DMS53 treated with DMSO at 0.1 percent for 48 hours (cell line): ENCODE data around the gene PBOV1.
"Not testable (repeated sequence)": the region's sequence is repeated elsewhere in the genome, so short reads cannot be mapped to it uniquely, and the experiment has no call there.

Experiments used
- DNase-seq: peaks from one replicate; lab custom pipeline; 2025; ENCODE audit not compliant: unreplicated experiment; lab: John Stamatoyannopoulos, UW

PBOV1 gene

GRCh38 chr6:138239774-138240173 is 21.5 kb upstream of the PBOV1 start:
- no peak for DNase-seq

GRCh38 chr6:138238368-138238767 is 20.1 kb upstream of the PBOV1 start:
- DNase-seq: no peak

- no peak for DNase-seq
Measured at GRCh38 chr6:138237463-138237862, 19.2 kb upstream of the PBOV1 start.

GRCh38 chr6:138235693-138236092 is 17.4 kb upstream of the PBOV1 start:
- DNase-seq: no peak

DNA sequence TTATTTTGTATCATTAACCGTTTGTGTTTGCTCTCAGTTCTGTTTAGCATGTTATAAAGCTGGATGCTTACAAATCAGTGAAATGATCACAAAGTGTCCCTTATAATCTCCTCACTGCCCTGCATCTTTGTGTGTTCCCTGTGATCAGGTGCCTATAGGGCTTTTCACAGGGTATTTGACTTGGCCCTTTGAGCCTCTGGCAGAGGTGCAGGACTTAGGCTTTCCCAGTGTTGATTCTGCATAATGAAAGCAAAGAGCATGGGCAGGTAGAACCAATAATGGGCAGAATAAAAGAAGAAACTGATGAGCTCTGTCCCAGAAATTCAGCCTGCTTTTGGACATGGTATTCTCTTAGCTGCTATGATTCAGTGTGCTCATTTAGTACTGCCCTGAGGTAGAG is 16.9 kb upstream of the PBOV1 start:
- no peak for DNase-seq

DNA sequence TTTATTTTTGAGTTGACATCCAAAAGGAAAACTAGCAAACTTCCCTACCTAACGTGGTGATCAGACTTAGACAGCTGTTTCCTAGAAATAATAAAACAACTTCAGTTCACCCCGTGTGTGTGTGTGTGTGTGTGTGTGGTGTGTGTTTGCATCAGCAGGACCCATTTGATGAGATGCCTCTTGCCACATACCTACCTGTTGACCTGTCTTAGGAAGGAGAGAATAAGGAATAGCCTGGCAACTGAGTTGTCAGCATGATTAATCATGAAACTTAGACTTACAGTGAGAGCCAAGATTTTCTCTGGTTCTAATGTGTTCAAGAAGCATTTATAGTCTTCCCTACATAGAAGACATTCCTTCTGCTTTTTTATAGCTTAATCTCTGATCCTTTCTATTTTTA is 16.1 kb upstream of the PBOV1 start:
- DNase-seq: no peak

- DNase-seq: peak; percentile 95
Measured at GRCh38 chr6:138231381-138231886, 13.1 kb upstream of the PBOV1 start.

GRCh38 chr6:138230759-138231380 is 12.6 kb upstream of the PBOV1 start:
- no peak for DNase-seq

- DNase-seq: no peak
Measured at GRCh38 chr6:138230221-138230620, 11.9 kb upstream of the PBOV1 start.

GRCh38 chr6:138229663-138230179 is 11.4 kb upstream of the PBOV1 start:
- DNase-seq: no peak

DNA sequence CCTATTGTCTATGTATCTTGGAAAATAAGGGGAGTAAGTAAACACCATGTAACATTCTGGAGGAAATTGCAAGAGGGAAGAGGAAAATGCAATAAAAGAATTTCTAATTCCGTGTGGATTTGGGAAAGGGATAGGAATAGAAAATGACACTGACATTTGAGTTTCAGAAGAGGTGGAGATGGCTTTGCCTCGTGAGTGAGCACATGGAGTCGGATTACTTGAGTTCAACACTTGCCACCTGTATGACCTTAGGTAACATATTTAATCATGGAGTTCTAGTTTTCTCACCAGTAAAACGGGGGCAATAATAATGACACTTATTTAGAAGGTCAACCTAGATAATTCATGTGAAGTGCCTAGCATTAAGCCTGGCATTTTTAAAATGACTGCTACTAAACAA is 10.8 kb upstream of the PBOV1 start:
- no peak for DNase-seq

DNA sequence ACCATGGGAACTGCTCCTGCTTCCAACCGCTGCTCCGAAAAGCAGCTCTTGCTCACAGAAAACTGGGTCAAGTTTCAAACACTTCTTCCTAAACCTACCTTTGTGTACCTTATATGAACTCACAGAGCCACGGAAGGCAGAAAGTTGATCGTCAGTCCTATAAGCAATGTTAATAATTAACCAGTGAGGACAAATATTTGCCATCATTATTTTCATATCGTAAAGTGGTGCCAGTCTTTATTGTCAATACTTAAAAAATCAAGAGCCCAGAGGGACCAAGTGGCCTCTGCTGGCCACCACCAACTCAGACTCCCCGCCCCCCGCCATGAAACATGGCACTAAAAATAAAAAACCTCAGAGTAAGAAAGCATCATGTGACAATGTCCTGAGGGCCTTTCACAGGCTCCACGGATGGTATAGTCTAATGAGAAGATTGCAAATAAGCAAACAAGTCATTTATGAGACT is 9.1 kb upstream of the PBOV1 start:
- DNase-seq: peak; percentile 96

GRCh38 chr6:138226700-138227315 is 8.5 kb upstream of the PBOV1 start:
- DNase-seq: no peak

GRCh38 chr6:138225953-138226352 is 7.7 kb upstream of the PBOV1 start:
- DNase-seq: no peak

DNA sequence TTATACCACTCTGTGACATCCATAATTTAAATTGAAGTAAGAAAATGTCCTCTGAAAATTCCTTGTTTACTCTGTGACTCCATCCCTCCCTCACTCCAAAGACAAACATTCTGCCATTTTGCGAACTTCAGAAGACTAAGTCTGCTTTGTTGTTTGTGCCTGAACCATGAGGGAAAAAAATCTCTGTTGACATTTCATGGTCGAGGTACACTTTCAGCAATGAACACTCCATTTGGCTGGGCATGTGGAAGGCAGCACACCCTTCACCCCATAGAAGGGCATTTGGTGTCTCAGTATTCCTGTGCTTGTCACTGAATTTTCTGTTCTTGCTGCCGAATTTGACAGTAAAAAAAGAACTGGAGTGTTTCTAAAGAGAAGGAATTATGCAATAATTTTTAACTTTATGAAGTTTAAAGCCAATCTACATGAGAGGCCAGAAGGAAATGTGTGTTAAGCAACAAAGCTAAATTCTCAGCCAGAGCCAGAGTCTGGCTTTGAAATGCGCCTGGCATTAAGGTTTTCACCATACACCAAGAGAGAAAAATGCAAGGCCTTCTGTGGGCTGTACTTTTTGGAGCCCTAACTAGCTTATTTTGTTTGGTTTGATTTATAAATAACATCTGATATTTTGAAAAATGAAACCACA is 4.7 kb upstream of the PBOV1 start:
- DNase-seq: peak; percentile 90

- no peak for DNase-seq
Measured at GRCh38 chr6:138219901-138220300, 1.6 kb upstream of the PBOV1 start.

DNA sequence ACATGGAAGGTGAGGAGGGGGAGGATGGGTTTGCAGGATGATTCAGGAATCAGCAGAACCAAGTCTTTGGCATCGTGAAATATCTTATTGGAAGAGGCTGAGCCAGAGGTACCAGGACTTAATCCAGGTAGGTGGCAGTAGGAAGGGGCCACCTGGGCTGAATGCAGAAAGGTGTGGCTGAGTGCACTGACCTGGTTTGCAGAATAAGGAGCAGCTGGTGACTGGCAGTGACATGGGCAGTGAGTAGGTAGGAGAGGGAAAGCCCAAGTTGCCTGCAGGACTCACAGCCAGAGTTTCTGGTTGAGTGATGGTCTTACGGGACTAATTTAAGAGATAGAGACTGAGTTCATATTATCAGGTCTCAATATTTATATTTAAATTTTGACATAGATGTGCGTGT is 1.1 kb upstream of the PBOV1 start:
- DNase-seq: no peak

DNA sequence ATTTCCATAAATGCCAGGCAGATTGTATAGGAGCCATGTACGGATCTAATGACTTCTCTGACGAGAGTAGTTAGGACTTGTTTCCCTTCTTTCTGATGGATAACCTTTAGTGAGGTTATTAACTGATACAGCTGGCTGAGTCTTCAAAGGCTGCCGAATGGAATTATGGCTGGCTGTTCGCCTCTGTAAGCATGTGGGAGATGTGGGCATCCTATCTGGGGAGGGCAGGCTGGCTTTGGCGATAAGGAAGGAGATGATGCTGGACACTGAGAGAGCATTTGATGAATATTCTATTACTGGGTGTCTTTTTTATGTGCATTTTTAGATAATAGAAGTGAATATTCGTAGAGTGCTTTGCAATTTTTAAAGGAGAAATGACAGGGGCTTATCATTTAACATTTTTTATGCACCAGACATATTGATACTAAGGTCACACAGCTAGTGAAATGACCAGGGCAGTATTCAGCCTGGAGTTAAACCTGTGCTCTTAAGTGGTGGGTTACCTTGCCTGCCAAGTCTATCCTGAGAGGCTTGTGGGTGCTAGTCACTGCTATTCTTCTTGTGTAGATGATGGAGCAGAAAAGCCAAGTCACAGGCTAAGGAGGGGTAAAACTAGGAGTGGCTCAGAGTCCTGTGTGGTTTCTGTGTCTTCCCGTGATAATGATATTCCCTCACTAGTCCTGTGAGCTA is 3.1 kb downstream of the PBOV1 start:
- DNase-seq: no peak

DNA sequence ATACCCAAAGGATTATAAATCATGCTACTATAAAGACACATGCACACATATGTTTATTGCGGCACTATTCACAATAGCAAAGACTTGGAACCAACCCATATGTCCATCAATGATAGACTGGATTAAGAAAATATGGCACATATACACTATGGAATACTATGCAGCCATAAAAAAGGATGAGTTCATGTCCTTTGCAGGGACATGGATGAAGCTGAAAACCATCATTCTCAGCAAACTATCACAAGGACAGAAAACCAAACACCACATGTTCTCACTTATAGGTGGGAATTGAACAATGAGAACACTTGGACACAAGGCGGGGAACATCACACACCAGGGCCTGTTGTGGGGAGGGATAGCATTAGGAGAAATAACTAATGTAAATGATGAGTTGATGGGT is 5.8 kb downstream of the PBOV1 start:
- not testable (repeated sequence) for DNase-seq

GRCh38 chr6:138211601-138212000 is 6.7 kb downstream of the PBOV1 start:
- DNase-seq: no peak

DNA sequence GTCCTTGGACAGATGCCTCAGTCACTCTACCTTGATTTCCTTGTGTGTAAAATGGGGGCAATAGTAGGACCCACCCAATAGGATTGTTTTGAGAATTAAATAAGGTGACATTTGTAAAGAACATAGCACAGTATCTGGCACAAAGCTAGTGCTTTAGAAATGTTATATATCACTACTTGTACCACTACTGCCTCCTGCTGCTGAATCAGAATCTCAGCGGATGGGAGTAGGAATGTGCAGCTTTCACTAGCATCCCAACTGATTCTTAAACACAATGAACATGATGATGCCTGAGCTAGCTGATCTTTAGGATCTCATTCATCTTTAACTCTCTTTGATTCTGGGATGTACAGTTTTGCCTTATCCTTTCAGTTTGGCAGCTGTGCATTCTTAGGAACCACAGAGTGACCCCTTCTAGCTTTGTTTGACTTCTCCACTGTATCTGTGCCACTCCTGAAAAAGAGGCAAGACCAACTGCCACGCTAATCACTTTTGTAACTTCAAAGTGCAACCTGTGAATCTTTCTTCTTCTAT is 7.2 kb downstream of the PBOV1 start:
- no peak for DNase-seq
